ENCODE measurements around the gene PDE4B.

DNA sequence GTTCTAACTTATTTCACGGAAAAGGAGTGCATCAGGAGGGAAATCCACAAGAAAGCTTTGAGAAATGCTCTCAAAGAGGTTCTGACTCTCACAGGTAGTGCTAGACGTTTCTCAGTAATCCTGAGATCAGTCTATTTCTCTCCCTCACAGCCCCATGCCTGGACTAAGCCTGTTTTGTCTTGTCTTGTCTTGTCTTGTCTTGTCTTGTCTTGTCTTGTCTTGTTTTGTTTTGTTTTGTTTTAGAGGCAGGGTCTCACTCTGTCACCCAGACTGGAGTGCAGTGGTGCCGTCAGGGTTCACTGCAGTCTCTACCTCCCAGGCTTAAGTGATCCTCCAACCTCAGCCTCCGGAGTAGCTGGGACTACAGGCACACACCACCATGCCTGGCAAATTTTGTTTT lies 608.0 kb downstream of the PDE4B start:
- TF ChIP-seq, protein P1, sequence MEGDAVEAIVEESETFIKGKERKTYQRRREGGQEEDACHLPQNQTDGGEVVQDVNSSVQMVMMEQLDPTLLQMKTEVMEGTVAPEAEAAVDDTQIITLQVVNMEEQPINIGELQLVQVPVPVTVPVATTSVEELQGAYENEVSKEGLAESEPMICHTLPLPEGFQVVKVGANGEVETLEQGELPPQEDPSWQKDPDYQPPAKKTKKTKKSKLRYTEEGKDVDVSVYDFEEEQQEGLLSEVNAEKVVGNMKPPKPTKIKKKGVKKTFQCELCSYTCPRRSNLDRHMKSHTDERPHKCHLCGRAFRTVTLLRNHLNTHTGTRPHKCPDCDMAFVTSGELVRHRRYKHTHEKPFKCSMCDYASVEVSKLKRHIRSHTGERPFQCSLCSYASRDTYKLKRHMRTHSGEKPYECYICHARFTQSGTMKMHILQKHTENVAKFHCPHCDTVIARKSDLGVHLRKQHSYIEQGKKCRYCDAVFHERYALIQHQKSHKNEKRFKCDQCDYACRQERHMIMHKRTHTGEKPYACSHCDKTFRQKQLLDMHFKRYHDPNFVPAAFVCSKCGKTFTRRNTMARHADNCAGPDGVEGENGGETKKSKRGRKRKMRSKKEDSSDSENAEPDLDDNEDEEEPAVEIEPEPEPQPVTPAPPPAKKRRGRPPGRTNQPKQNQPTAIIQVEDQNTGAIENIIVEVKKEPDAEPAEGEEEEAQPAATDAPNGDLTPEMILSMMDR (IDR thresholded peaks at IDR 0.05): no peak
- no peak for TF ChIP-seq POLR2AphosphoS5 (IDR thresholded peaks at IDR 0.05; ENCODE audit: insufficient read depth in 1 of 2, low read depth in 1 of 2)
- no peak for TF ChIP-seq POLR2A (IDR thresholded peaks at IDR 0.05)

All from vagina (tissue), 2 donors.